ENCODE data around the gene CCDC88A. TPM values are rescaled to one million over a fixed set of nuclear protein-coding genes. Genes with fewer than 3 reads are reported as not detected.

CCDC88A gene
- total and polyA plus RNA-seq, 2 experiments from 2014 or later = 144 to 169 TPM

DNA sequence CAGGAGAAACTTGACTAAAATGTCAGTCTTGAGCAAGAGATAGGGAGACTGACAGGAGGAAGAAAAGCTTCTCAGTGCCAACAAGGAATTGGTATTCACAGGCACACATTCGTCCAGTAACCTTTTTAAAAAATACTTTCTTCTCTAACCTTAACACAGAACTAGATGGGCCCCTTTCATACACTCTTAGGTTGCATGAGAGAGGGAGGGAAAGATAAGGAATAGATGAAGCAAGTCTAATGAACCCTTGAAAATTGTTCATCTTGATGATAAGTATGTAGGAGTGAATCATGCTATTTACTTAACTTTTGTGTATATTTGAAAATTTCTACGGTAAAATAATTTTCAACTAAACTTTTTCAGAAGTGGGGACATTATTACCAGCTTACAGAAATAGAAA, 42.0 kb upstream of the CCDC88A start:
- ATAC-seq = no peak
- peaks cover 8% of the 10 kb centered on the region; the same call in 1 of the 3 replicates for H3K36me3 Mint-ChIP-seq (ENCODE audit: low read depth)

DNA sequence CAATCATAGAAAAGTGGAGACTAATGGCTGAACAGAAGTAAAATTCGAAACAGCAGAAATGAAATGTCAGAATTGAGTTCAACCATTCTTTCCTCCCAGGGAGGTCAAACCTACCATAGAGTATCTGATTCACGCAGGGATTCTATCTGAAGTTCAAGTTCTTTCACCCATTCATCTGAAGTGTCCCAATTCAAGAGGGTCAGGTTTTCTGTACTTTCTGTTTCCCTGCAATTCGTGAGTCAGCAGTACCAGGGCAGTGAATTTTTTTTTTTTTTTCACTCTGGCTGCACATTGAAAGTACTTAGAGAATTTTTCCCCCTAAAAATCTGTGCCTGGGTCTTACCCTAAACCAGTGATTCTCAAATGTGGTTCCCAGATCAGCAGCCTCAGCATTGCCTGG, 40.9 kb upstream of the CCDC88A start:
- Mint-ChIP-seq H3K9me3 (peaks cover 18% of the 10 kb centered on the region), H3K27me3 (ENCODE audit: insufficient read depth, low read depth, poor library complexity) (peaks cover 4% of the 10 kb centered on the region), H3K4me3 (no peak overlapping the region), H3K36me3 (ENCODE audit: low read depth) (peaks cover 8% of the 10 kb centered on the region; the same call in 1 of the 3 replicates), H3K4me1 (no peaks in the 10 kb centered on the region), H3K27ac (no peak overlapping the region)
- H3K4me2 ChIP-seq = no peak overlapping the region
- H3F3A ChIP-seq (replicated peaks; ENCODE audit: low read depth) = no peaks in the 10 kb centered on the region
- H3K9me2 ChIP-seq (ENCODE audit: insufficient read depth) = 0 out of 2 replicates have a peak, but pooled peaks cover 5% of the 10 kb centered on the region
- DNase-seq (ENCODE audit: low spot score) (no peak), ATAC-seq (no peak)
- no peaks in the 10 kb centered on the region for H4K20me1 ChIP-seq (replicated peaks; ENCODE audit: insufficient read depth)
- H3K36me3 ChIP-seq (ENCODE audit: insufficient read depth) = no peaks in the 10 kb centered on the region
- H2AFZ ChIP-seq = no peak overlapping the region
- no peaks in the 10 kb centered on the region for H3K27me3 ChIP-seq (ENCODE audit: insufficient read depth)
- no peaks in the 10 kb centered on the region for H3K79me2 ChIP-seq (replicated peaks; ENCODE audit: insufficient read depth)
- TF ChIP-seq, protein P1, sequence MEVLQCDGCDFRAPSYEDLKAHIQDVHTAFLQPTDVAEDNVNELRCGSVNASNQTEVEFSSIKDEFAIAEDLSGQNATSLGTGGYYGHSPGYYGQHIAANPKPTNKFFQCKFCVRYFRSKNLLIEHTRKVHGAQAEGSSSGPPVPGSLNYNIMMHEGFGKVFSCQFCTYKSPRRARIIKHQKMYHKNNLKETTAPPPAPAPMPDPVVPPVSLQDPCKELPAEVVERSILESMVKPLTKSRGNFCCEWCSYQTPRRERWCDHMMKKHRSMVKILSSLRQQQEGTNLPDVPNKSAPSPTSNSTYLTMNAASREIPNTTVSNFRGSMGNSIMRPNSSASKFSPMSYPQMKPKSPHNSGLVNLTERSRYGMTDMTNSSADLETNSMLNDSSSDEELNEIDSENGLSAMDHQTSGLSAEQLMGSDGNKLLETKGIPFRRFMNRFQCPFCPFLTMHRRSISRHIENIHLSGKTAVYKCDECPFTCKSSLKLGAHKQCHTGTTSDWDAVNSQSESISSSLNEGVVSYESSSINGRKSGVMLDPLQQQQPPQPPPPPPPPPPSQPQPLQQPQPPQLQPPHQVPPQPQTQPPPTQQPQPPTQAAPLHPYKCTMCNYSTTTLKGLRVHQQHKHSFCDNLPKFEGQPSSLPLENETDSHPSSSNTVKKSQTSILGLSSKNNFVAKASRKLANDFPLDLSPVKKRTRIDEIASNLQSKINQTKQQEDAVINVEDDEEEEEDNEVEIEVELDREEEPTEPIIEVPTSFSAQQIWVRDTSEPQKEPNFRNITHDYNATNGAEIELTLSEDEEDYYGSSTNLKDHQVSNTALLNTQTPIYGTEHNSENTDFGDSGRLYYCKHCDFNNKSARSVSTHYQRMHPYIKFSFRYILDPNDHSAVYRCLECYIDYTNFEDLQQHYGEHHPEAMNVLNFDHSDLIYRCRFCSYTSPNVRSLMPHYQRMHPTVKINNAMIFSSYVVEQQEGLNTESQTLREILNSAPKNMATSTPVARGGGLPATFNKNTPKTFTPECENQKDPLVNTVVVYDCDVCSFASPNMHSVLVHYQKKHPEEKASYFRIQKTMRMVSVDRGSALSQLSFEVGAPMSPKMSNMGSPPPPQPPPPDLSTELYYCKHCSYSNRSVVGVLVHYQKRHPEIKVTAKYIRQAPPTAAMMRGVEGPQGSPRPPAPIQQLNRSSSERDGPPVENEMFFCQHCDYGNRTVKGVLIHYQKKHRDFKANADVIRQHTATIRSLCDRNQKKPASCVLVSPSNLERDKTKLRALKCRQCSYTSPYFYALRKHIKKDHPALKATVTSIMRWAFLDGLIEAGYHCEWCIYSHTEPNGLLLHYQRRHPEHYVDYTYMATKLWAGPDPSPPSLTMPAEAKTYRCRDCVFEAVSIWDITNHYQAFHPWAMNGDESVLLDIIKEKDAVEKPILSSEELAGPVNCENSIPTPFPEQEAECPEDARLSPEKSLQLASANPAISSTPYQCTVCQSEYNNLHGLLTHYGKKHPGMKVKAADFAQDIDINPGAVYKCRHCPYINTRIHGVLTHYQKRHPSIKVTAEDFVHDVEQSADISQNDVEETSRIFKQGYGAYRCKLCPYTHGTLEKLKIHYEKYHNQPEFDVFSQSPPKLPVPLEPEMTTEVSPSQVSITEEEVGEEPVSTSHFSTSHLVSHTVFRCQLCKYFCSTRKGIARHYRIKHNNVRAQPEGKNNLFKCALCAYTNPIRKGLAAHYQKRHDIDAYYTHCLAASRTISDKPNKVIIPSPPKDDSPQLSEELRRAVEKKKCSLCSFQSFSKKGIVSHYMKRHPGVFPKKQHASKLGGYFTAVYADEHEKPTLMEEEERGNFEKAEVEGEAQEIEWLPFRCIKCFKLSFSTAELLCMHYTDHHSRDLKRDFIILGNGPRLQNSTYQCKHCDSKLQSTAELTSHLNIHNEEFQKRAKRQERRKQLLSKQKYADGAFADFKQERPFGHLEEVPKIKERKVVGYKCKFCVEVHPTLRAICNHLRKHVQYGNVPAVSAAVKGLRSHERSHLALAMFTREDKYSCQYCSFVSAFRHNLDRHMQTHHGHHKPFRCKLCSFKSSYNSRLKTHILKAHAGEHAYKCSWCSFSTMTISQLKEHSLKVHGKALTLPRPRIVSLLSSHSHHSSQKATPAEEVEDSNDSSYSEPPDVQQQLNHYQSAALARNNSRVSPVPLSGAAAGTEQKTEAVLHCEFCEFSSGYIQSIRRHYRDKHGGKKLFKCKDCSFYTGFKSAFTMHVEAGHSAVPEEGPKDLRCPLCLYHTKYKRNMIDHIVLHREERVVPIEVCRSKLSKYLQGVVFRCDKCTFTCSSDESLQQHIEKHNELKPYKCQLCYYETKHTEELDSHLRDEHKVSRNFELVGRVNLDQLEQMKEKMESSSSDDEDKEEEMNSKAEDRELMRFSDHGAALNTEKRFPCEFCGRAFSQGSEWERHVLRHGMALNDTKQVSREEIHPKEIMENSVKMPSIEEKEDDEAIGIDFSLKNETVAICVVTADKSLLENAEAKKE (CRISPR knock-in tag; IDR thresholded peaks at IDR 0.05) = no peak
- TF ChIP-seq EZH2 (IDR thresholded peaks at IDR 0.05; ENCODE audit: low read depth, unreplicated experiment) (no peak), NANOG (IDR thresholded peaks at IDR 0.05; ENCODE audit: borderline replicate concordance) (no peak), CREB1 (CRISPR knock-in tag; IDR thresholded peaks at IDR 0.05; ENCODE audit: low read depth) (no peak), EZH2phosphoT487 (IDR thresholded peaks at IDR 0.05; ENCODE audit: unreplicated experiment) (no peak)
- TF ChIP-seq, protein P2, sequence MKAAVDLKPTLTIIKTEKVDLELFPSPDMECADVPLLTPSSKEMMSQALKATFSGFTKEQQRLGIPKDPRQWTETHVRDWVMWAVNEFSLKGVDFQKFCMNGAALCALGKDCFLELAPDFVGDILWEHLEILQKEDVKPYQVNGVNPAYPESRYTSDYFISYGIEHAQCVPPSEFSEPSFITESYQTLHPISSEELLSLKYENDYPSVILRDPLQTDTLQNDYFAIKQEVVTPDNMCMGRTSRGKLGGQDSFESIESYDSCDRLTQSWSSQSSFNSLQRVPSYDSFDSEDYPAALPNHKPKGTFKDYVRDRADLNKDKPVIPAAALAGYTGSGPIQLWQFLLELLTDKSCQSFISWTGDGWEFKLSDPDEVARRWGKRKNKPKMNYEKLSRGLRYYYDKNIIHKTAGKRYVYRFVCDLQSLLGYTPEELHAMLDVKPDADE (IDR thresholded peaks at IDR 0.05) = no peak
- no peak overlapping the region for H3K4me3 ChIP-seq
- H3K27ac ChIP-seq (ENCODE audit: low read depth) = no peak overlapping the region
- H3K4me1 ChIP-seq (ENCODE audit: insufficient read depth) = no peaks in the 10 kb centered on the region

More for the DNA sequence above, 42.0 kb upstream of the CCDC88A start:
- Histone ChIP-seq H3K9me2 (ENCODE audit: insufficient read depth) (0 out of 2 replicates have a peak, but pooled peaks cover 5% of the 10 kb centered on the region), H2AFZ (no peak overlapping the region), H3K4me1 (ENCODE audit: insufficient read depth) (no peaks in the 10 kb centered on the region), H4K20me1 (replicated peaks; ENCODE audit: insufficient read depth) (no peaks in the 10 kb centered on the region), H3K79me2 (replicated peaks; ENCODE audit: insufficient read depth) (no peaks in the 10 kb centered on the region), H3K27ac (ENCODE audit: low read depth) (no peak overlapping the region), H3K4me2 (no peak overlapping the region), H3K36me3 (ENCODE audit: insufficient read depth) (no peaks in the 10 kb centered on the region), H3F3A (replicated peaks; ENCODE audit: low read depth) (no peaks in the 10 kb centered on the region), H3K27me3 (ENCODE audit: insufficient read depth) (no peaks in the 10 kb centered on the region), H3K4me3 (no peak overlapping the region)
- no peak for TF ChIP-seq EZH2phosphoT487 (IDR thresholded peaks at IDR 0.05; ENCODE audit: unreplicated experiment)
- TF ChIP-seq EZH2 (IDR thresholded peaks at IDR 0.05; ENCODE audit: low read depth, unreplicated experiment) = no peak
- no peak for TF ChIP-seq POLR2AphosphoS5 (IDR thresholded peaks at IDR 0.05; ENCODE audit: low read depth)
- Mint-ChIP-seq H3K4me1 (no peaks in the 10 kb centered on the region), H3K27ac (no peak overlapping the region), H3K27me3 (ENCODE audit: insufficient read depth, low read depth, poor library complexity) (peaks cover 4% of the 10 kb centered on the region), H3K4me3 (no peak overlapping the region), H3K9me3 (peaks cover 18% of the 10 kb centered on the region)
- no peak for DNase-seq (ENCODE audit: low spot score)
